GM19099 (cell line): ENCODE results near the gene ATP5F1D.
A peak's percentile ranks its signal among the peaks of the same experiment; 100 is the strongest.

ENCODE experiments used
- POLR2A ChIP-seq: IDR thresholded peaks from 3 replicates; pipeline ENCODE4 v1.6.1; 2011; ENCODE audit warnings: low read depth; ENCODE audit not compliant: insufficient read length; ENCODE audit errors: extremely low read depth

Gene ATP5F1D

DNA sequence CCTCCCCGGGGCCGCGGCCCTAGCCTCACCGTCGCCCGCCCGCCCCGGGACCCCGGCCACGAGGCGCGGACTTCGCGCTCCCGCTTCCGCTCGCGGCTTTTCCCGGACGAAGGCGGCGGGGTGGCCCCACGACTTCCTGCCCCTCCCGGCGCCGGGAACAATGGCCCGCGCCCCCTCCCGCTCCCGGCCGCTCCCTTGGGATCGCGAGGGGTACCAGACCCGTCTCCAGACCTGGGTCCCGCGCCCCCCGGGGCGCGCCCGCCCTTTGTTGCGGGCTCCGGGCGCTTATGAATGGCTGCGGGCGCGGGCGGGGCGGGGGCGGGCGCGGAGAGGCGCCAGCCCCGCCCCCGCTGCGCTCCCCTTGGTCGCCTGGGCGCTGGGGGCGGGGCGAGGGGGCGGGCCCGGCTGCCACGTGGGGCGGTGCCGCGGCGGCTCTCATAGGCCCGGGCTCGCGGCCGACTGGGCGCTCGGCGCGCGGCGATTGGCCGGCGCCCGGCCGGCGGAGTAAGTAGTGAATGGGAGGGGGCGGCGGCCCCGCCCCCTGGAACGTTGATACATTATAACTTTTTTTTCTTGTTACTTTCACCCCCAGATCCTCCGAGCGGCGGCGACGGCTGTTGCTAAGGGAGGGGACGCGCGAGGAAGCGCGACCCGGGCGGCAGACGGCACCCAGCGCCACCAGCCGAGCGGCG is 7.9 kb downstream of the ATP5F1D start:
- TF ChIP-seq POLR2A: peak; percentile 91

DNA sequence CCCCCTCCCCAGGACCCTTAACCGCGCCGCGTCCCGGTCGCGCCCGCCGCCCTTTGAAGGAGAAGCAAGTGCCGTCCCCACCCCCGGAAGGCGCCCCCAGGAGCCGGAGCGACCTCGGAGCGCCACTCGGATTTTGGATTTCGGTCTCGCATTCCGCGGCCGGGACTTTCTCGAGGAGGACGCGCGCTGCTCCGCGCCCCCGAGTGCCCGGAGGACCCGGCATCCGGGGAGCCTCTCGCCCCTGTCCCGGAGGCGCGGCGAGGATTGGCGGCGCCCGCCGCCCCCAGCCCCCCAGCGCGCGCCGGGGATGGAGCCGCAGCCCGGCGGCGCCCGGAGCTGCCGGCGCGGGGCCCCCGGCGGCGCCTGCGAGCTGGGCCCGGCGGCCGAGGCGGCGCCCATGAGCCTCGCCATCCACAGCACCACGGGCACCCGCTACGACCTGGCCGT is 8.5 kb downstream of the ATP5F1D start:
- TF ChIP-seq POLR2A: no peak

DNA sequence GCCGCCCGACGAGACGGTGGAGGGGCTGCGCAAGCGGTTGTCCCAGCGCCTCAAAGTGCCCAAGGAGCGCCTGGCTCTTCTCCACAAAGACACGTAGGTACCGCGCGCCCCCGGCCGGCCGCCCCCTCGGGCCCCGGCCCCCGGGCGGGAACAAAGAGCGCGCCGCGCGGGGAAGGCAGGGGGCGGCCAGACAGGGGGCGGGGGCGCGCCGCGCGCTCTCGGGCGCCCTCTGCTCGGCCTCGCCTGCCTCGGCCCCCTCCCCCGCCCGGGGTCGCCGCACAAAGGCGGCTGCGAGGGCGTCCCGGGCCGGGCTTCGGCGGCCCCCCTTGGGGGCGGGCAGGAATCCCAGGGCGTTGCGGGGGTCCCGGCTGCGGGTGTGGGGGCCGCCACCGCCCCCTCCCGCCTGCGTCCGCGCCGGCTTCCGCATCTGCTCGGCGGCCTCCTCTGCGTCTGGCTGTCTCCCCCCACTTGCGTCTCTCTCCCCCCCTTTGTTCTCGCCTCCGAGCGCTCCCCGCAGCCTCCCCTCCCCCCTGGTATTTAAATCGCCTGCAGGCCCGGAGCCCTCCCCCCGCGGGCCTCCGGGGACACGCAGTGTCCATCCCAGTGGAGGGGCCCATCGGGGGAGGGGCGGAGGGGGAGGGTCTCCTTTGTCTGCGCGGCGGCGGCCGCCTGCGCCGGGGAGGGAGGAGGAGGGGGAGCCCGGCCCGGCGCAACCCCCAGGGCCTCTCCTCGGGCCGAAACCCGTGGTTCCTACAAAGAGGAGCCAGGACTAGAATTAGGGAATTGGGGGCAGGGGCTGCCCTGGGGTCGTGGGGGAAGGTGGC is 9.1 kb downstream of the ATP5F1D start:
- TF ChIP-seq POLR2A: peak; percentile 48

DNA sequence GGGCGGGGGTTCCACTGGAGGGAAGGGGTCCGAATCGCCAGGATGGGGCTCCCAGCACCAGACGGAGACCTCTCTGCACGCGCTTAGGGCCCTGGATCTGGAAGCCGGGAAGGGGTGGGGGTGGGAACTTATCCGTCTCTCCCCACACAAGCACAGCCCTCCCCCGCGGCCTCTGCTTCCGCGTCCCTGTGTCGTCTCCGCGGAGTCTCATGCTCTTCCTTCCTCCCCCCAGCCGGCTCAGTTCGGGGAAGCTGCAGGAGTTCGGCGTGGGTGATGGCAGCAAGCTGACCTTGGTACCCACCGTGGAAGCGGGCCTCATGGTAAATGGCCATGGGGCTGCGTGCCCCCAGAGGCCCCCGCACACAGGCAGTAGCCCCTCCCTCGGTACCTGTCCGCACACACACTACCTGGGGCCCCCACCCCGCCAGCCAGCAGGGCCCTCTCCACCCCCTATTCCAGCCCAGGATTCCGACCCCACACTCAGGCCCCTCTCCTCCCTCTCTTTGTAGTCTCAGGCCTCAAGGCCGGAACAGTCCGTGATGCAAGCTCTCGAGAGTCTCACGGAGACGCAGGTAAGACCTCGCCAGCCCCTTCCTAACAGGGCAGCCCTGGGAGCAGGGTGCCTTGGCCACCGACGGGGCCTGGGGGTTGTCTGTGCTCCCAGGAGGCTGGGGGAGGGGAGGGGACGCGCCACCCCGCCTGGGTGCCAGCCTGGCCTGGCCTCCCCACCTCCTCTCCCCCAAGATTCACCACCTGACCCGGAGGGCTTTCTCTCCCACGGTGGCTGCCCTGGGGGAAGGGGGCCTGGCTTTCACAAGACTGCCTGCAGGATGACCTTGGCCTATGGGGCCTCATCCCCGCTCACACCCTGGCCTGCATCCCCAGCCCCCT is 10.0 kb downstream of the ATP5F1D start:
- TF ChIP-seq POLR2A: no peak

DNA sequence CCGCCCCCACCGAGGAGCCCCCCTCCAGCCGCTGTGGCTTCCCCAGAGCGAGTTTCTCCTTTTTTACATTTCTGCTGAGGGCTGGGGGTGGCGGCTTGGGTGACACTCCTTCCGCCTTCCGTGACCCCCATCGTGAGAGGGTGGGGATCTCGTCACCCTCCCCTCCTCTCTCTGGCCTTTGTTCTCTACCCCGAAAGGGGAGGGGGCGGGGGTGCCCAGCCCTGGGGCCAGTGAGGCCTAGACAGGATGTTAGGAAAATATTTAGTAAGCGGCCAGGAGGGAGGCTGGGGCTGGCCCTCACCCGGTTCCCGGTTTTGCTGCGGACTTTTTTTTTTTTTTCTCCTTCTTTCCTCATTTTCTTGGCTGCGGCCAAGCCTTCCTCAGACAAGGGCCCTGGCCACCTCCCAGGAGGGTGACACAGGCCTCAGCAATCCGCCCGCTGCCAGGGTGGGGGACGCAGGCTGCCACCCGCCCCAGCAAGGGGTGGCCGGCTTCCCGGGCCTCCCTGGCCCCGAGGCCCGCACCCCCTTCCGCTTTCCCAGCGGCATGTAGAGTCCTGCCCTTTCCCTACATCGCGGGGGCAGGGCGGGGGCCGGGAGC is 10.8 kb downstream of the ATP5F1D start:
- no peak for TF ChIP-seq POLR2A

DNA sequence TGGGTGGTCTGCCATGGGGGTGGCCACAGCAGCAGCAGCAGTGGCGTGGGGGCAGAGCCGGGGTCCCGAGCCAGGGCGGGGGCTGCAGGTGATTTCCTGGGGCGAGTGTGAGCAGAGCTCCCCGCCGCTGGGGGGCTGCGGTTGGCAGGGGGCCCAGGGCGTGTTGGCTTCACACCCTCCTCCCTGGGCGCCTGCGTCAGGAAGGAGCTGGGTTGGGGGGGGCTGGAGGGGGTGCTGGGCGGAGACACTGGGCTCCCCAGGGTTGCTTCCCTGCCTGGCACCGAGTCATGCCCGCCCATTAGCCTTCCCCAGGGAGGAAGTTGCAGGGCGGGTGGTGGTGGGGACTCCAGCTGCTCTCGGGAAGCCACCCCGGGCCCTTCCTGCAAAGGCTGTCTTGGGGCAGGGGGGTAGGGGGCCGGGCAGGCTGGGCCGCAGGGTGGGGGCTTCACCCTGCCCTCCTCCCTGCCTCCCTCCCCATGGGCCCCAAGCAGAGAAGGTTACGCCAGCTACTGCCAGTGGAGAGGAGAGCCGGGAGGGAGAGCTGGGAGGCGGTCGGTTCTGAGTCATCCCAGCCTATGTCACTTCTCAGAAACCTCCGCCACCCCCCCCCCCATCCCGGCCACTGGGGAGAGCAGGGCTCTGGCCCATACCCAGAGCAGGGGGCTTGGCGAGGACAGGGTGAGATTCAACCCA is 11.4 kb downstream of the ATP5F1D start:
- peak; percentile 29 for TF ChIP-seq POLR2A

DNA sequence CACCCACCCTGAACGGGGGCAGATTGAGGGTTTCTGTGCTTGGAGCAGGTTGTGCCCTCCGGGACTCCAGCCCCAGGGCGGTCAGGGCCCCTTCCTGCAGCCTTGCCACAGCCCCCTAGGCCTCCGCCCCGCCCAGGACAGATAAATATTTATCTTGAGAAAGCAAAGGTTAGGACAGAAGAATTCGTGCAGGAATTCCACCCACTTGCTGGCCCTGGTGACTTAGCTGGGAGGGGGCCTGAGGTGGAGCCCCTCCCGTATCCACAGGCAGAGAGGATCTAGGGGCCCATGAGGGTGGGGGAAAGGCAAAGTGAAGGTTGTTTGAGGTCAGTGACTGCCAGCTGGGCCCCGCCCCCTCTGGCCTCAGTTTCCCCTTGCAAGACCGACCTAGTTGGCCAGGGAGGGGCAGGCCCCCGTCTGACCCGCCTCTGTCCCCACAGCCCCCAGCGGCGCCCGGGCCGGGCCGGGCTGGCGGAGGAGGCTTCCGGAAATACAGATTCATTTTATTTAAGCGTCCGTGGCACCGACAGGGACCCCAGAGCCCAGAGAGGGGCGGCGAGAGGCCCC is 12.0 kb downstream of the ATP5F1D start:
- TF ChIP-seq POLR2A: no peak

DNA sequence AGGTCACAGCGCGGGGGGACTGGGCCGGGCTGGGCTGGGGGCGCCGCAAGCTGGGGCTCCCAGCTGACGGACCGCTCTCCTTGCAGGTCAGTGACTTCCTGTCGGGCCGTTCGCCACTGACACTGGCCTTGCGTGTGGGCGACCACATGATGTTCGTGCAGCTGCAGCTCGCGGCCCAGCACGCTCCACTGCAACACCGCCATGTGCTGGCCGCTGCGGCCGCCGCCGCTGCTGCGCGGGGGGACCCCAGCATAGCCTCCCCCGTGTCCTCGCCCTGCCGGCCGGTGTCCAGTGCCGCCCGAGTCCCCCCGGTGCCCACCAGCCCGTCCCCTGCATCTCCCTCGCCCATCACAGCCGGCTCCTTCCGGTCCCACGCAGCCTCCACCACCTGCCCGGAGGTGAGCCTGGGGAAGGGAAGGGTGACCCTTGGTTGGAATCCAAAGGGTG is 12.6 kb downstream of the ATP5F1D start:
- TF ChIP-seq POLR2A: no peak

DNA sequence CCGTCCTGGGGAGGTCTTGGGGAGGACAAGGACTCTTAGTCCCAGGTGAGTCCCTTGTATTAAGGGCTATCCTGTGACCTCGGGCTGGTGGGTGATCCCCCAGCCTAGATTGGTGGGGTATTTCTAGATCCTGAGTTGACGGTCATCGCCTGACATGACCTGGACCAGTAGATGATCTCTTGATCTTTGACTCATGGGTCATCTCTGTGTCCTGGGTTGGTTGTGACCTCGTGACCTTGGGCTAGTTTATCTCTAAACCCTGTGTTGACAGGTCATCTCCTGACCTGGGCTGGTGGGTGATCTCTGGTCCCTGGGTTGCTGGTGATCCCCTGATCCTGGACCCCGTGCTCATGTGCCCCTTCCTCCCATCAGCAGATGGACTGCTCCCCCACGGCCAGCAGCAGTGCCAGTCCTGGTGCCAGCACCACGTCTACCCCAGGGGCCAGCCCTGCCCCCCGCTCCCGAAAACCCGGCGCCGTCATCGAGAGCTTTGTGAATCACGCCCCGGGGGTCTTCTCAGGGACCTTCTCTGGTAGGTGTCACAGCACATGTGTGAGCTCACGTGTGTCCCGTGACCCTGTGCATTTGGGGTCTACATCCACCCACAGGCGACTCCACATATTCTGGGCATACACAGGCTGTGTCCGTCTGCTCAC is 13.1 kb downstream of the ATP5F1D start:
- no peak for TF ChIP-seq POLR2A

DNA sequence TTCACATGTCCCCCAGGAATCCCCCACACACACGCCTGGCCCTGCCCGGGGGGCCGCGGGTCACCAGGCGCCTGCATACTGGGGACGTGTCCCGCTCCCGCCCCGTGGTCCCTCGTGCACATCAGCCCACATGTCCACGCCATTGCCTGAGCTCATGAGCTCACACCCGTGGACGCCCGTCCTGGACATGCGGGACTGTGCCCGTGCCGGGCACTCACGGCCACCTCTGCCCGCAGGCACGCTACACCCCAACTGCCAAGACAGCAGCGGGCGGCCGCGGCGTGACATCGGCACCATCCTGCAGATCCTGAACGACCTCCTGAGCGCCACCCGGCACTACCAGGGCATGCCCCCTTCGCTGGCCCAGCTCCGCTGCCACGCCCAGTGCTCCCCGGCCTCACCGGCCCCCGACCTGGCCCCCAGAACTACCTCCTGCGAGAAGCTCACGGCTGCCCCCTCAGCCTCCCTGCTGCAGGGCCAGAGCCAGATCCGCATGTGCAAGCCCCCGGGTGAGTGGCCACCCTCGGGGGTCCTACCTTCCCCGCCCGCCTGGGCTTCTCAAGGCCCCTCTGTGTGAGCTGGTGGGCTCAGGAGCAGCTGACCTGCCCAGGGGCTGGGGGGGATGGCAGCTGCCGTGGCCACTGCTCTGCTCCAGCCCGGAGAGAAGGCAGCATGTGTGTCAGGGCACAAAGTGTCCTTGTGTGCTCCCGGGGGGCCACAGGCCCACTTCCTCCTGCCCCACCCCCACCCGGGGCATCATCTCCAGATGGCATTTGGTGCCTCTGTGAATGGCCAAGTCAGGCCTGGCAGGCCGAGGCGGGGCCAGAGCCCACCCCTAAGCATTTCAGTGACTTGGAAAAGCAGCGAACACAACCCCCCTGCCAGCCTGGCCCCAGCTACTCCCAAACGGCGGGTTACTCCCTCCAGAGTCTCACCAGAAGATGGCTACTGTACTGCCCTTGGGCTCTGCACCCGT is 13.9 kb downstream of the ATP5F1D start:
- no peak for TF ChIP-seq POLR2A

DNA sequence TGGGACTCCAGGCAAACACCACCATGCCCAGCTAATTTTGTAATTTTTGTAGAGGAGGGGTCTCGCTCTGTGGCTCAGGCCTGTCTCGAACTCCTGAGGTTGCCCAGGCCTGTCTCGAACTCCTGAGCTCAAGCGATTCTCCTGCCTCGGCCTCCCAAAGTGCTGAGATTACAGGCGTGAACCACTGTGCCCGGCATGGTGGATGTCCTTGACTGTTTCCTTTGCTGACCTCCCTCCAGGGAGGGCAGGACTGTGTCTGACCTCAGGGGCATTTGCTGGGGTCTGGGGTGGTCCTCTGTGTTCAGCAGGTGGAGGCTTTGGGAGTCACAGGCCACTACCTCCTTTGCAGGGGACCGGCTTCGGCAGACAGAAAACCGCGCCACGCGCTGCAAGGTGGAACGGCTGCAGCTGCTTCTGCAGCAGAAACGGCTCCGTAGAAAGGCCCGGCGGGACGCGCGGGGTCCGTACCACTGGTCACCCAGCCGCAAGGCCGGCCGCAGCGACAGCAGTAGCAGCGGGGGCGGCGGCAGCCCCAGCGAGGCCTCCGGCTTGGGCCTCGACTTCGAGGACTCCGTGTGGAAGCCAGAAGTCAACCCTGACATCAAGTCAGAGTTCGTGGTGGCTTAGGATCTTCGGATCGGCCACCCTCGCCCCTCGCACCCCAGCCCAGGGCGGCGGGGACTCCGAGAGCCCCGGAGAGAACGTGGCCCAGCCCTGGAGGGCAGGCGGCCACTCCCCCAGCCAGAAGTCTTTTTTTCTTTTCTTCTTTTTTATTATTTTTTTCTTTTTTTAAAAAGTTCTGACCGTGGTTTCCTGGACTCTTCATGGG is 15.3 kb downstream of the ATP5F1D start:
- TF ChIP-seq POLR2A: peak; percentile 7
